AG09319 (cell line): ENCODE data around the gene PRRG2.

Experiments
- DNase-seq: peaks from one replicate; pipeline ENCODE4 v3.0.0-alpha.2; 2010; ENCODE audit warnings: low read depth; ENCODE audit errors: extremely low read depth
- TF ChIP-seq, protein P1 (sequence below): IDR thresholded peaks from 2 replicates; pipeline ENCODE4 v1.5.1; 2011; ENCODE audit warnings: low read depth, mild to moderate bottlenecking, inconsistent platforms, low read length, moderate library complexity

The PRRG2 gene

DNA sequence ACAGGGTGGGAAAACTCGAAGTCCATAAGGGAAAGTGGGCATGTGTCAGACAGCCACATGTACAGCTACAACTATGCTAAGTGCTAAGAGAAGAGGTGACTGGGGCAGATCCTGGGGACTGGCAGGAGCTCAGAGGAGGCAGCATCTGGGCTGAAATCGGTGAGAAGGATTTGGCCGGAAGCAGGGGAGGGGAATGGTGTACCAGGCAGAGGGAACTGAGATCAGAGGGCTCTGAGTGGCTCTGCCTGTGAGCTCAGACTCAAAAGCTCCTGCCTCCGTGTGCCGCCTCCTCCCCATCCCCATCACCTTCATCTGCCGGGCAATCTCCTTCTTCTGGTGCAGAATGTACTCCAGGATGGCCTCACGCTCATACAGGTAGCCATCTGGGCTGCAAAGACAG lies 22.5 kb upstream of the PRRG2 start:
- no peak for DNase-seq
- TF ChIP-seq, protein P1, sequence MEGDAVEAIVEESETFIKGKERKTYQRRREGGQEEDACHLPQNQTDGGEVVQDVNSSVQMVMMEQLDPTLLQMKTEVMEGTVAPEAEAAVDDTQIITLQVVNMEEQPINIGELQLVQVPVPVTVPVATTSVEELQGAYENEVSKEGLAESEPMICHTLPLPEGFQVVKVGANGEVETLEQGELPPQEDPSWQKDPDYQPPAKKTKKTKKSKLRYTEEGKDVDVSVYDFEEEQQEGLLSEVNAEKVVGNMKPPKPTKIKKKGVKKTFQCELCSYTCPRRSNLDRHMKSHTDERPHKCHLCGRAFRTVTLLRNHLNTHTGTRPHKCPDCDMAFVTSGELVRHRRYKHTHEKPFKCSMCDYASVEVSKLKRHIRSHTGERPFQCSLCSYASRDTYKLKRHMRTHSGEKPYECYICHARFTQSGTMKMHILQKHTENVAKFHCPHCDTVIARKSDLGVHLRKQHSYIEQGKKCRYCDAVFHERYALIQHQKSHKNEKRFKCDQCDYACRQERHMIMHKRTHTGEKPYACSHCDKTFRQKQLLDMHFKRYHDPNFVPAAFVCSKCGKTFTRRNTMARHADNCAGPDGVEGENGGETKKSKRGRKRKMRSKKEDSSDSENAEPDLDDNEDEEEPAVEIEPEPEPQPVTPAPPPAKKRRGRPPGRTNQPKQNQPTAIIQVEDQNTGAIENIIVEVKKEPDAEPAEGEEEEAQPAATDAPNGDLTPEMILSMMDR = no peak

DNA sequence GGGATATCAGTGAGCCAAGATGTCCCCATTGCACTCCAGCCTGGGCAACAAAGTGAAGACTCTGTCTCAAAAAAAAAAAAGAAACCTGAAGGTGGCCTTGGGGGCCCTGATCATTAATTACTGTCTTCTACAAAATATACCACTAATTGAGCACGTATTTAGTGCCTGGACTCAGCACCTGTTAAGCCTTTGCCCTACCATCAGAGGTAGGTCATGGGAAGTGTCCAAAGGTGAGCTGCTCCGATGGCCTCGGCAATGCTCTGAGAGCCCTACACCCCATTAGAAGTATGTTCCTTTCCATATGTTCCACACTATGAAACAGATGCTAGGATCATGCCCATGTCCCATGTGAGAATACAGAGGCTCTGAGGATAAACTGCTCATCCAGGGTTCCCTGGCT lies 21.7 kb upstream of the PRRG2 start:
- no peak for DNase-seq
- TF ChIP-seq, protein P1 = no peak

DNA sequence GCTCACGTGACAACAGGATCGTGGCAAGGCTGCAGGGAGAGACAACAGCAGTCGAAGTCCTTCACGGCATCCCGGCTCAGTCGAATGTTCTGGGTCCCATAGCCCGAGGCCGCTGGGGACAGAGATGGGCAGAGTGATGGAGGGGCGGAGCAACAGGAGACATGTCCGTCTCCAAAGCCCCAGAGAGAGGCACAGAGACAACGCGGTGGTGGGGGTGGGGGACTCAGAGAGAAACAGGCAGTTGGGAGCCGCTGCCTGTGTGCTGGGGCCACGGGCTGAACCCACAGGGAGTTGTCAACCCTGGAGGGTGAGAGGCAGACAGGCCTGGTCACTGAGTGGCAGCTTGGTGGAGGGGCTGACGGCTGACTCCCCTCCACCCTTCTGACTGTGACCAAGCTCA lies 21.2 kb upstream of the PRRG2 start:
- DNase-seq = no peak

DNA sequence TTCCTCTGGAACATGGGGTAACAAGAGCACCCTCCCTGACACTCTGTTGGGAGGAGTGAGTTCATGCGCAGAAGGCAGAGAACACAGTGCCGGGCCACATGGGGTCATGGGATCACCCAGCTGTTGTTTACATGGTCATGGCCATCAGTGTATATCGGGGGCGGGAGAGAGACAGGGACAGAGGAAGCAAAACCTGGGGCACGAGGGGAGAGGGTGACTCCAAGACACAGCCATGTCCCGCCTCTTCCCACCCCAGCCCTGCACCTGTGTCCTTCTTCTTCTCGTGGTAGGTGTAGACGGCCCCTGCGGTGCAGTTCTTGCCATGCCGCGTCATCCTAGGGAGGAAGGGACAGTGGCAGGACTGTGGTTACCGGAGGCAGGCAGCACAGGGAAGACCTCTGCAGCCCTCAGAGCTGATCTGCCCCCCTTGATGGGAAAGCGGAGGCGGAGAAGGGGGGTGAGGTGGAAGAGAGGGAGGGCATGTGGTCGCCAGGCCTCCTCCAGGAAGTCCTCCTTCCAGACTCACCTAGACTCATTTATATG lies 20.7 kb upstream of the PRRG2 start:
- TF ChIP-seq, protein P1 = no peak

More for the DNA sequence above, 21.2 kb upstream of the PRRG2 start:
- TF ChIP-seq, protein P1 = no peak

DNA sequence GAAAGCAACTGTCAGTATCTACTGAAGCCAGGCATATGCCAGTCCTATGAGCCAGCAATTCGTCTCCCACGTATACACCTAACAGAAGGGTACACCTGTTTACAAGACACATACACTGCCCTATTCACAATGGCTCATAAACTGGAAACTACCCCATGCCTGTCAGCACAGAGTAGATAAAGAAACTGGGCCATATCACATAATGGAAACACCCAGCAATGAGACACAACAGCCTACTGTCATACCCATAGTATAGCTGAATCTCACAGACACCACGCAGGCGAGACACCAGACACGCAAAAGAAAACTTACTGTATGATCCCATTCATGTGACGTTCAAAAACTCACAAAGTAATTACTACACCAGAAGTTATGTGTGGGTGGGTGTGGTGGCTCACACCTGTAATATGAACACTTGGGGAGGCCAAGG lies 16.5 kb upstream of the PRRG2 start:
- DNase-seq = no peak
- TF ChIP-seq, protein P1 = no peak

More for the DNA sequence above, 20.7 kb upstream of the PRRG2 start:
- no peak for DNase-seq

DNA sequence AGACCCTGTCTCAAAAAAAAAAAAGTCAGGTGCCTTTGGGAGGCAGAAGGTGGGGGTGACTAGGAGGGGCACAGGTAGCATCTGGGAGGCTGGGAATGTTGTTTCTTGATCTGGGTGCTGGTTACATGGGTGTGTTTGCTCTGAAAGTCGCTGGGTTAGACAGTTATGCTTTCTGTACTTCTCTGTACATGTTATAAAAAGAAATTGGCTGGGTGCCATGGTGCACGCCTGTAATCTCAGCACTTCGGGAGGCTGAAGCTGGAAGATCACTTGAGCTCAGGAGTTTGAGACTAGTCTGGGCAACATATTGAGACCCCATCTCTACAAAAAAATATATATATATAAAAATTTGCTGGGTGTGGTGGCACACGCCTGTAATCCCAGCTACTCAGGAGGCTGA lies 15.9 kb upstream of the PRRG2 start:
- TF ChIP-seq, protein P1 = no peak
- no peak for DNase-seq

DNA sequence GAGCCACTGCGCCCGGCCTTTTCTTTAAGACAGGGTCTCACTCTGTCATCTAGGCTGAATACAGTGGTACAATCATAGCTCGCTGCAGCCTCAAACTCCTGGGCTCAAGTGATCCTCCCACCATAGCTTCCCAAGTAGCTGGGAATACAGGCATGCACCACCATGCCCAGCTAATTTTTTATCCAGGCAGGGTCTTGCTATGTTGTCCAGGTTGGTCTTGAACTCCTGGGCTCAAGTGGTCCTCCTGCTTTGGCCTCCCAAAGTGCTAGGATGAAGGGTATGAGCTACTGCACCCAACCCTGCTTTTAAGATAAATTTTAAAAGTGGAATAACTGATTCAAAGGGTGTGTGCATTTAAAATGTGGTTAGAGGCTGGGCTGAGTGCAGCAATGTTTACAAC lies 14.8 kb upstream of the PRRG2 start:
- TF ChIP-seq, protein P1 = no peak
- DNase-seq = no peak
